Duodenal mucosa (tissue), 2 donors: Measurements from ENCODE around the gene ZNF28.
"Not testable (repeated sequence)": the region's sequence is repeated elsewhere in the genome, so short reads cannot be mapped to it uniquely, and the experiment has no call there.

Experiments used
- H3K27ac ChIP-seq: one replicate; pipeline ENCODE4 v1.7.0; 2013; ENCODE audit warnings: low read depth, low read length
- H3K27me3 ChIP-seq, 2 donors: one replicate each; pipeline ENCODE4 v1.7.0; 2013; ENCODE audit warnings: low read length in 2 of 2, control low read depth in 1 of 2; ENCODE audit not compliant: insufficient read depth in 2 of 2, control insufficient read depth in 1 of 2
- H3K36me3 ChIP-seq, 2 donors: one replicate each; pipeline ENCODE4 v1.7.0; 2013; ENCODE audit warnings: low read length in 2 of 2, control low read depth in 1 of 2; ENCODE audit not compliant: insufficient read depth in 2 of 2, control insufficient read depth in 1 of 2
- H3K4me1 ChIP-seq, 2 donors: one replicate each; pipeline ENCODE4 v1.7.0; 2013; ENCODE audit warnings: low read length in 2 of 2, control low read depth in 1 of 2; ENCODE audit not compliant: insufficient read depth in 2 of 2, control insufficient read depth in 1 of 2
- H3K4me3 ChIP-seq, 2 donors: one replicate each; pipeline ENCODE4 v1.7.0; 2013; ENCODE audit warnings: low read length in 2 of 2, low read depth in 1 of 2
- H3K9ac ChIP-seq, 2 donors: one replicate each; pipeline ENCODE4 v1.7.0; 2013; ENCODE audit warnings: low read length in 2 of 2, low read depth in 1 of 2
- H3K9me3 ChIP-seq, 2 donors: one replicate each; pipeline ENCODE4 v1.7.0; 2013; ENCODE audit warnings: low read length in 2 of 2, control low read depth in 1 of 2; ENCODE audit not compliant: control insufficient read depth in 1 of 2

The ZNF28 gene

DNA sequence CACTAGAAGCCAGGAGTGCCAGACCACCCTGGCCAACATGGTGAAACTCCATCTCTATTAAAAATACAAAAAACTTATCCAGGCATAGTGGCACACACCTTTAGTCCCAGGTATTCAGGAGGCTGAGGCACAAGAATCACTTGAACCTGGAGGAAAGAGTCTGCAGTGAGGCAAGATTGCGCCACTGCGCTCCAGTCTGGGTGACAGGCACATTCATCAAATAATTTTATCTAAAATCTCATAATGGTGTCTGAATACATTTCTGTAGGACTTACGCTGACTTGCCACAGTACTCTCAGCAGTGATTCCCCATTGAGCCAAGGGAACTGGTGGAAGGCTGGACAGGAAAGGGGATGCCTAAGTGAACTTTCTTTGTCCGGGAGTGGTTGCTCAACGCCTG lies 4.3 kb upstream of the ZNF28 start:
- H3K4me1 ChIP-seq: no peaks in the 10 kb centered on the region
- H3K36me3 ChIP-seq: no peaks in the 10 kb centered on the region
- no peak overlapping the region for H3K27ac ChIP-seq
- no peak overlapping the region for H3K4me3 ChIP-seq
- H3K9me3 ChIP-seq: peaks cover 0 to 10% of the 10 kb centered on the region in 2 donors
- no peak overlapping the region for H3K9ac ChIP-seq
- H3K27me3 ChIP-seq: no peaks in the 10 kb centered on the region

DNA sequence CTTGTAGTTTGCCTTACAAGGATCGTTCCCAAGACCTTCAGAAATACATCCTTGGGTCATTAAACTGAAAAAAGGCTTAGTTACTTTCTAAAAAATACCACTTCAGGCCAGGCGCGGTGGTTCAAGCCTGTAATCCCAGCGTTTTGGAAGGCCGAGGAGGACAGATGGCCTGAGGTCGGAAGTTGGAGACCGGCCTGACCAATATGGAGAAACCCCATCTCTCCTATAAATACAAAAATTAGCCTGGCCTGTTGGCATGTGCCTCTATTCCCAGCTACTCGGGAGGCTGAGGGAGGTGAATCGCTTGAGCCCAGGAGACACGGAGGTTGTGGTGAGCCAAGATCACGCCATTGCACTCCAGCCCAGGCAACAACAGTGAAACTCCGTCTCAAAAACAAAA lies 2.2 kb upstream of the ZNF28 start:
- Histone ChIP-seq H3K27me3 (no peaks in the 10 kb centered on the region), H3K36me3 (no peaks in the 10 kb centered on the region), H3K9me3 (peaks cover 0 to 8% of the 10 kb centered on the region in 2 donors), H3K4me3 (no peak overlapping the region), H3K27ac (no peak overlapping the region), H3K4me1 (no peaks in the 10 kb centered on the region), H3K9ac (no peak overlapping the region)

- Histone ChIP-seq H3K4me3 (peak overlapping the region; percentile 62 to 82), H3K9ac (peak overlapping the region; percentile 57 to 59), H3K36me3 (peaks cover 7 to 16% of the 10 kb centered on the region in 2 donors)
- H3K27me3 ChIP-seq, H3K27ac ChIP-seq, H3K9me3 ChIP-seq, H3K4me1 ChIP-seq: not testable (repeated sequence)
Measured at GRCh38 chr19:52820472-52821203, 795 bp downstream of the ZNF28 start.

DNA sequence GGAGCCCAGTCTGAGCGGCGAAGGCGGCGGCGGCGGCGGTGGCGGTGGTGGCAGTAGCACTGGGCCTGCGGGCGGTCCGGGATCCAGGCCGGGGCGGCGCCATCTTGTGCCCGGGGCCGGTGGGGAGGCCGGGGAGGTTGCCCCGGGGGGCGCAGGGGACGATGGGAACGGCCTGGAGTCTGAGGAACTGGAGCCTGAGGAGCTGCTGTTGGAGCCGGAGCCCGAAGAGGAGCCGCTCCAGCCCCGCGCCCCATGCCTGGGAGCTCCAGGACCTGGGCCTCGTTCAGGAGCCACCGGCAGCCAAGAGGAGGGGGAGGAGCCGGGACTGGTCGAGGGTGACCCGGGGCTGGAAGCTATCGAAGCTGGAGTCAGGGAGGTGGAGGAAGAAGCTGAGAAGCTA lies 11.6 kb downstream of the ZNF28 start:
- Histone ChIP-seq H3K36me3 (peaks cover 7 to 40% of the 10 kb centered on the region in 2 donors), H3K27me3 (no peaks in the 10 kb centered on the region), H3K9ac (no peak overlapping the region), H3K9me3 (peaks cover 24% of the 10 kb centered on the region in 2 donors), H3K27ac (no peak overlapping the region), H3K4me1 (no peaks in the 10 kb centered on the region), H3K4me3 (no peak overlapping the region)

DNA sequence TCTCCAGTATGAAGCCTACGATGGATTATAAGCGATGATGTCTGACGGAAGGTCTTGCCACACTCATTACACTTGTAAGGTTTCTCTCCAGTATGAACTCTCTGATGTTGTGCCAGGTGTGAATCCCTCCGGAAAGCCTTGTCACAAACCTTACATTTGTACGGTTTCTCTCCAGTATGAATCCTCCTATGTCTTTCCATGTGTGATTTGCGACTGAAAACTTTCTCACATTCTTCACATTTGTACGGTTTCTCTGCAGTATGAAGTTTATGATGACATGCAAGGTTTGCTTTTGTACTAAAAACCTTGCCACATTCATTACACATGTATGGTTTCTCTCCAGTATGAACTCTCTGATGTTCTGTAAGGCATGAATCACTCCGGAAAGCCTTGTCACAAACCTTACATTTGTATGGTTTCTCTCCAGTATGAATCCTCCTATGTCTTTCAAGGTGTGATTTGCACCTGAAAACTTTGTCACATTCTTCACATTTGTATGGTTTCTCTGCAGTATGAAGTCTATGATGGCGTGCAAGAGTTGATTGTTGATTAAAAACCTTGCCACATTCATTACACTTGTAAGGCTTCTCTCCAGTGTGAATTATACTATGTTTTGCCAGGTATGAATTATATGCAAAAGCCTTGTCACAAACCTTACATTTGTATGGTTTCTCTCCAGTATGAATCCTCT lies 21.3 kb downstream of the ZNF28 start:
- not testable (repeated sequence) for H3K27me3 ChIP-seq, H3K9ac ChIP-seq, H3K4me1 ChIP-seq, H3K27ac ChIP-seq
- peaks cover 85 to 91% of the 10 kb centered on the region in 2 donors for H3K9me3 ChIP-seq
- peak overlapping the region; percentile 6 to 14 for H3K4me3 ChIP-seq
- H3K36me3 ChIP-seq: peaks cover 28 to 55% of the 10 kb centered on the region in 2 donors

GRCh38 chr19:52789440-52789839 lies 32.0 kb downstream of the ZNF28 start:
- Histone ChIP-seq H3K9me3 (peaks cover 7 to 16% of the 10 kb centered on the region in 2 donors), H3K27ac (no peak overlapping the region), H3K4me3 (no peak overlapping the region), H3K9ac (no peak overlapping the region), H3K4me1 (no peaks in the 10 kb centered on the region), H3K36me3 (no peaks in the 10 kb centered on the region), H3K27me3 (no peaks in the 10 kb centered on the region)

GRCh38 chr19:52786464-52787354 lies 34.7 kb downstream of the ZNF28 start, which contains the start of gene ZNF600:
Gene ZNF600, minus strand, starts transcription at chr19:52786791. Its CDS starts 7,903 bp downstream, at chr19:52778888.
- H3K27ac ChIP-seq: peak within 1 kb of the TSS; percentile 42
- not testable (repeated sequence) for H3K4me1 ChIP-seq, H3K27me3 ChIP-seq, H3K36me3 ChIP-seq, H3K9me3 ChIP-seq
- H3K4me3 ChIP-seq: peak within 1 kb of the TSS; percentile 89
- peak within 1 kb of the TSS; percentile 77 to 78 for H3K9ac ChIP-seq

GRCh38 chr19:52786078-52786463 lies 35.4 kb downstream of the ZNF28 start:
- Histone ChIP-seq H3K4me1 (no peaks in the 10 kb centered on the region), H3K27me3 (no peaks in the 10 kb centered on the region), H3K9ac (peak overlapping the region; percentile 77 to 78), H3K27ac (no peak overlapping the region), H3K36me3 (peaks cover 5 to 15% of the 10 kb centered on the region in 2 donors), H3K4me3 (peak overlapping the region; percentile 89), H3K9me3 (peaks cover 5 to 6% of the 10 kb centered on the region in 2 donors)

- peaks cover 9 to 19% of the 10 kb centered on the region in 2 donors for H3K36me3 ChIP-seq
- peak overlapping the region; percentile 89 for H3K4me3 ChIP-seq
- no peaks in the 10 kb centered on the region for H3K4me1 ChIP-seq
- no peaks in the 10 kb centered on the region for H3K27me3 ChIP-seq
- H3K9ac ChIP-seq: peak overlapping the region in 1 of 2 donors; percentile 78
- no peak overlapping the region for H3K27ac ChIP-seq
- H3K9me3 ChIP-seq: peaks cover 5 to 7% of the 10 kb centered on the region in 2 donors
Measured at GRCh38 chr19:52785506-52785905, 35.9 kb downstream of the ZNF28 start.

GRCh38 chr19:52782864-52783263 lies 38.6 kb downstream of the ZNF28 start:
- H3K36me3 ChIP-seq: peaks cover 17 to 33% of the 10 kb centered on the region in 2 donors
- not testable (repeated sequence) for H3K4me3 ChIP-seq, H3K9me3 ChIP-seq

More at GRCh38 chr19:52782864-52783263, 38.6 kb downstream of the ZNF28 start:
- H3K9ac ChIP-seq, H3K27me3 ChIP-seq, H3K27ac ChIP-seq, H3K4me1 ChIP-seq: not testable (repeated sequence)
